GM12892 (cell line): ENCODE data around the gene COL4A1.

Experiments
- DNase-seq: peaks from one replicate; pipeline ENCODE4 v3.0.0; 2011; ENCODE audit not compliant: insufficient read length
- FAIRE-seq: peaks from 2 replicates; lab custom pipeline; 2011; peaks lifted over from hg19 to GRCh38; lab: Jason Lieb, UNC
- POLR2A ChIP-seq: IDR thresholded peaks from 2 replicates; pipeline ENCODE4 v1.6.1; 2011; ENCODE audit warnings: low read depth, low read length, control low read depth
- POLR2AphosphoS5 ChIP-seq: IDR thresholded peaks from 2 replicates; pipeline ENCODE4 v1.6.1; 2011; ENCODE audit warnings: low read depth, low read length, control low read depth
- TAF1 ChIP-seq: IDR thresholded peaks from 2 replicates; pipeline ENCODE4 v1.6.1; 2011; ENCODE audit warnings: low read depth, mild to moderate bottlenecking, control low read depth, low read length, borderline replicate concordance

Gene COL4A1

DNA sequence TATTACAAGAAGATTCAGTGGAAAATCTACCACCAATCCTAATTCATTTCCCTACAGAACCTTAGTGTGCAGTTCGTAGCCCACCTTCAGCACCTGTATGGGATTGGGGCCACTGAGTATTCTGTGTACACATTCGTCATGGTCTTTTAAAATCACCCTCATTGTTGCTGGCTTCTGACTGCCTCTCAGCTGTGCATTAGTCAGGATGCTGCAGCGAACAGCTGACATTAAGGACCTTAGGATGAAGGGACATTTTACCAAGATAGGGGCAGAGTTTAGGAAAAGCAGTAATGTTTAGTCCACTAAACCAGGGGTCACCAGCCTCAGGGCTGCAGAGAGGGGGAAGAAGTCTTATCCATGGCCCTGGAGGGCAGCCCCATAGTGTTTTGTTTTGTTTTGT is 176.5 kb downstream of the COL4A1 start:
- no peak for DNase-seq
- FAIRE-seq, result no peak
- TF ChIP-seq POLR2AphosphoS5 (no peak), POLR2A (no peak), TAF1 (no peak)

- no peak for FAIRE-seq
- TF ChIP-seq POLR2A, result no peak
- DNase-seq, result no peak
These were observed 177.3 kb downstream of the COL4A1 start for GRCh38 chr13:110129539-110130186.

- FAIRE-seq (no peak), DNase-seq (no peak)
- no peak for TF ChIP-seq TAF1
- TF ChIP-seq POLR2AphosphoS5, result no peak
- no peak for TF ChIP-seq POLR2A
These were observed 177.9 kb downstream of the COL4A1 start for GRCh38 chr13:110129076-110129475.

- FAIRE-seq (no peak), DNase-seq (no peak)
- TF ChIP-seq POLR2AphosphoS5, result no peak
- TF ChIP-seq TAF1, result no peak
- TF ChIP-seq POLR2A, result no peak
These were observed 178.4 kb downstream of the COL4A1 start for GRCh38 chr13:110128546-110128945.

GRCh38 chr13:110127986-110128511 is 178.9 kb downstream of the COL4A1 start:
- TF ChIP-seq POLR2A, result no peak
- TF ChIP-seq POLR2AphosphoS5, result no peak
- TF ChIP-seq TAF1, result no peak
- DNase-seq (no peak), FAIRE-seq (peak; percentile 56)

- no peak for TF ChIP-seq POLR2A
- no peak for TF ChIP-seq TAF1
- no peak for TF ChIP-seq POLR2AphosphoS5
- DNase-seq (no peak), FAIRE-seq (no peak)
These were observed 180.5 kb downstream of the COL4A1 start for GRCh38 chr13:110126391-110126961.

GRCh38 chr13:110125613-110126272 is 181.2 kb downstream of the COL4A1 start:
- FAIRE-seq, result no peak
- no peak for DNase-seq

DNA sequence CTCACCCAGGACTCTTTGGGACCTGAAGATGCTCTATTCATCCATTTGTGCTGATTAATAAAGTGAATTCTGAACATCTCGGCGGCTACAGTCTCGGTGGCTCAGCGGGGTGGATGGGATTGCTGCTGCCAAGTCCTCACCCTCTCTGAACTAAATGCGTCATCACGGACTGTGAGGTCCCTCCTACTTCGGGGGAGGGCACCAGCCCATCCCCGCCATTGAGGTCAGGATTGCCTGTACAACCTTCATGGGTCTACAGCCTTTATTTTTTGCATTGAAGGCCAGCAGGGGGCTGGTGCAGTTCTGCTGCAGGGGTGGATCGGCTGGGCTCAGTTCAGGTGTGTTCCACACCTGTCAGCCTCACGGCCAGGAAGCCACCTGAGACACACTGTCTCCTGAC is 181.8 kb downstream of the COL4A1 start:
- no peak for TF ChIP-seq POLR2A
- no peak for TF ChIP-seq TAF1
- TF ChIP-seq POLR2AphosphoS5, result no peak
- FAIRE-seq (no peak), DNase-seq (no peak)

More at GRCh38 chr13:110125613-110126272, 181.2 kb downstream of the COL4A1 start:
- no peak for TF ChIP-seq POLR2A
- no peak for TF ChIP-seq TAF1
- TF ChIP-seq POLR2AphosphoS5, result no peak

GRCh38 chr13:110124201-110124940 is 182.6 kb downstream of the COL4A1 start:
- DNase-seq (no peak), FAIRE-seq (no peak)
- no peak for TF ChIP-seq POLR2AphosphoS5
- TF ChIP-seq POLR2A, result no peak
- no peak for TF ChIP-seq TAF1

GRCh38 chr13:110123041-110123809 is 183.7 kb downstream of the COL4A1 start:
- FAIRE-seq (no peak), DNase-seq (no peak)

More at GRCh38 chr13:110123041-110123809, 183.7 kb downstream of the COL4A1 start:
- no peak for TF ChIP-seq POLR2A
- TF ChIP-seq TAF1, result no peak
- TF ChIP-seq POLR2AphosphoS5, result no peak
